Ishikawa (cell line): ENCODE data around the gene ENOX1.

Experiments
- CEBPB ChIP-seq: IDR thresholded peaks from 2 replicates; pipeline ENCODE4 v1.6.1; 2012
- CREB1 ChIP-seq: IDR thresholded peaks from 2 replicates; pipeline ENCODE4 v1.6.1; 2012; ENCODE audit warnings: low read depth
- EGR1 ChIP-seq: IDR thresholded peaks from 2 replicates; pipeline ENCODE4 v1.6.1; 2012
- EP300 ChIP-seq: IDR thresholded peaks from 2 replicates; pipeline ENCODE4 v1.6.1; 2012; ENCODE audit warnings: borderline replicate concordance
- FOXM1 ChIP-seq: IDR thresholded peaks from 2 replicates; pipeline ENCODE4 v1.6.1; 2012; ENCODE audit warnings: low read depth, borderline replicate concordance
- MAX ChIP-seq: IDR thresholded peaks from 2 replicates; pipeline ENCODE4 v1.6.1; 2012
- NFIC ChIP-seq: IDR thresholded peaks from 2 replicates; pipeline ENCODE4 v1.6.1; 2012
- RAD21 ChIP-seq: IDR thresholded peaks from 2 replicates; pipeline ENCODE4 v1.6.1; 2012; ENCODE audit warnings: low read depth
- REST ChIP-seq: IDR thresholded peaks from 2 replicates; pipeline ENCODE4 v1.6.1; 2012; ENCODE audit warnings: low read depth, mild to moderate bottlenecking
- TAF1 ChIP-seq: IDR thresholded peaks from 2 replicates; pipeline ENCODE4 v1.6.1; 2012; ENCODE audit warnings: low read depth, mild to moderate bottlenecking
- TCF12 ChIP-seq: IDR thresholded peaks from 2 replicates; pipeline ENCODE4 v1.6.1; 2012; ENCODE audit warnings: low read depth
- TEAD4 ChIP-seq: IDR thresholded peaks from 2 replicates; pipeline ENCODE4 v1.6.1; 2012
- USF1 ChIP-seq: IDR thresholded peaks from 2 replicates; pipeline ENCODE4 v1.6.1; 2012
- YY1 ChIP-seq: IDR thresholded peaks from 2 replicates; pipeline ENCODE4 v1.6.1; 2012; ENCODE audit warnings: low read depth
- ZBTB7A ChIP-seq: IDR thresholded peaks from 2 replicates; pipeline ENCODE4 v1.6.1; 2012; ENCODE audit warnings: low read depth

Gene ENOX1

GRCh38 chr13:43780666-43781065 is 6.1 kb downstream of the ENOX1 start:
- TF ChIP-seq CREB1 (no peak), NFIC (no peak), RAD21 (no peak), EP300 (no peak), ZBTB7A (no peak), YY1 (no peak), REST (no peak), CEBPB (no peak)

GRCh38 chr13:43776501-43777079 is 10.2 kb downstream of the ENOX1 start:
- no peak for TF ChIP-seq TCF12
- no peak for TF ChIP-seq FOXM1
- TF ChIP-seq REST = no peak
- TF ChIP-seq NFIC = no peak
- no peak for TF ChIP-seq CEBPB
- no peak for TF ChIP-seq EGR1
- no peak for TF ChIP-seq CREB1
- no peak for TF ChIP-seq RAD21
- TF ChIP-seq TAF1 = no peak
- no peak for TF ChIP-seq TEAD4
- no peak for TF ChIP-seq EP300
- TF ChIP-seq YY1 = no peak
- TF ChIP-seq MAX = no peak
- no peak for TF ChIP-seq ZBTB7A
- no peak for TF ChIP-seq USF1

GRCh38 chr13:43776006-43776405 is 10.8 kb downstream of the ENOX1 start:
- no peak for TF ChIP-seq REST
- no peak for TF ChIP-seq RAD21
- no peak for TF ChIP-seq CEBPB
- no peak for TF ChIP-seq TAF1
- no peak for TF ChIP-seq TCF12
- no peak for TF ChIP-seq FOXM1
- no peak for TF ChIP-seq YY1
- TF ChIP-seq NFIC = no peak
- TF ChIP-seq EGR1 = no peak
- TF ChIP-seq EP300 = no peak
- no peak for TF ChIP-seq CREB1
- no peak for TF ChIP-seq TEAD4
- no peak for TF ChIP-seq MAX
- no peak for TF ChIP-seq ZBTB7A
- TF ChIP-seq USF1 = no peak

- no peak for TF ChIP-seq EP300
- TF ChIP-seq NFIC = no peak
- no peak for TF ChIP-seq ZBTB7A
- TF ChIP-seq CEBPB = no peak
- TF ChIP-seq FOXM1 = no peak
- no peak for TF ChIP-seq YY1
- no peak for TF ChIP-seq USF1
- no peak for TF ChIP-seq REST
- TF ChIP-seq RAD21 = no peak
- no peak for TF ChIP-seq CREB1
- TF ChIP-seq EGR1 = no peak
- no peak for TF ChIP-seq TCF12
- no peak for TF ChIP-seq TEAD4
- TF ChIP-seq TAF1 = no peak
- no peak for TF ChIP-seq MAX
These were observed 13.2 kb downstream of the ENOX1 start for GRCh38 chr13:43773602-43774001.
